A673 (cell line): Measurements from ENCODE around the gene GRIP1. TPM values are rescaled to one million over a fixed set of nuclear protein-coding genes. Genes with fewer than 3 reads are reported as not detected.

Experiments used
- BruUV-seq: library from RNA; stranded (reverse); fragments of 400-500 nt; replicated peaks from 2 replicates; lab custom pipeline; 2021; lab: Mats Ljungman, UMichigan
- CTCF ChIA-PET: fragments of 300-600 bp; sonication (Branson Sonifier 250); formaldehyde crosslinking; loops from one replicate; lab custom pipeline; 2022; ENCODE audit warnings: antibody characterized with exemption; lab: Charles Lee
- POLR2A ChIA-PET: fragments of 300-600 bp; sonication (Branson Sonifier 250); formaldehyde crosslinking; loops from one replicate; lab custom pipeline; 2022; ENCODE audit warnings: antibody characterized with exemption; ENCODE audit not compliant: low non-redundant PET; lab: Charles Lee
- DNase-seq: peaks from one replicate; pipeline ENCODE4 v3.0.0-alpha.2; 2015; ENCODE audit warnings: low spot score
- H3K27ac ChIP-seq: fragments of 200-600 bp; sonication (generic); 2 replicates; pipeline ENCODE4 v1.5.1; 2016; ENCODE audit warnings: mixed run types, low read depth, mild to moderate bottlenecking, mixed read lengths, antibody characterized with exemption, low read length; ENCODE audit not compliant: poor library complexity, severe bottlenecking
- H3K27me3 ChIP-seq: fragments of 200-600 bp; sonication (generic); replicated peaks from 2 replicates; pipeline ENCODE4 v1.6.1; 2017; ENCODE audit warnings: mixed run types, low read depth, mild to moderate bottlenecking, mixed read lengths, antibody characterized with exemption, low read length; ENCODE audit not compliant: insufficient read depth, poor library complexity
- H3K36me3 ChIP-seq: fragments of 200-600 bp; sonication (generic); 2 replicates; pipeline ENCODE4 v1.6.1; 2016; ENCODE audit warnings: mixed run types, mild to moderate bottlenecking, mixed read lengths, antibody characterized with exemption, low read length; ENCODE audit not compliant: insufficient read depth, poor library complexity, severe bottlenecking
- H3K4me1 ChIP-seq: fragments of 200-600 bp; sonication (generic); 2 replicates; pipeline ENCODE4 v1.6.1; 2017; ENCODE audit warnings: mixed run types, mild to moderate bottlenecking, mixed read lengths, antibody characterized with exemption, low read length; ENCODE audit not compliant: insufficient read depth, poor library complexity, severe bottlenecking
- H3K4me3 ChIP-seq: fragments of 200-600 bp; sonication (generic); 2 replicates; pipeline ENCODE4 v1.5.1; 2016; ENCODE audit warnings: low read depth, mixed run types, mild to moderate bottlenecking, mixed read lengths, low read length; ENCODE audit not compliant: poor library complexity, severe bottlenecking
- H3K9me3 ChIP-seq: fragments of 200-600 bp; sonication (generic); 2 replicates; pipeline ENCODE4 v1.6.1; 2016; ENCODE audit warnings: mixed run types, low read depth, mild to moderate bottlenecking, mixed read lengths, antibody characterized with exemption, low read length; ENCODE audit not compliant: poor library complexity, severe bottlenecking
- EZH2 ChIP-seq: fragments of 200-600 bp; sonication (generic); IDR thresholded peaks from 2 replicates; pipeline ENCODE4 v1.6.1; 2017; ENCODE audit warnings: borderline replicate concordance, low read depth, mild to moderate bottlenecking, mixed read lengths, antibody characterized with exemption, low read length; ENCODE audit not compliant: poor library complexity, severe bottlenecking
- intact Hi-C: fragments of 100-400 bp; cut with micrococcal nuclease; formaldehyde crosslinking; loops from one replicate; pipeline ENCODE4 v1.10.0; 2022; ENCODE audit not compliant: unreplicated experiment
- total RNA-seq: library from RNA; stranded (reverse); gene quantifications from 2 replicates; pipeline ENCODE4 v1.2.3, GENCODE V29; 2021
- TF ChIP-seq, protein P1 (sequence below): fragments of 300-800, 200-600 bp; sonication (generic); conservative IDR thresholded peaks from 2 replicates; pipeline ENCODE4 v1.5.1; 2017; ENCODE audit warnings: low read depth, mild to moderate bottlenecking, antibody characterized with exemption, low read length, moderate library complexity, mixed read lengths

GRIP1 gene
- total RNA-seq, 1 experiment from 2014 or later, result 3.6 TPM

DNA sequence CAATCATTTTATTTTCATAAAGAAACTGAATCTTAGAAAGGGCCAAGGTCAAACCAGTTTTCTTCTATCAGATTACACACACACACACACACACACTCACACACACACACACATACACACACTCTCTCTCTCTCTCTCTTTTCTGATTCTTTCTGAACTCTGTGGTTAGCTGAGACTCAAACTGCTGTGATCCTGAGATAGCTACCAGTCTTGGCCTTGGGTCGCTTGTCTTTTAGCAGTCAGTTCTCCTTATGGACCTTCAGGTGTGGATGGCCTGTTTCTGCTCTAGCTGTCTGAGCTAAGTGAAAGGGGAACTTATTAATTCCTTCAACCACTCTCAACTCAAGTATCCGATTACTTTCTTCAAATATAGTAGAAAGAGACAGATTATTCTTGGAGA, 145.1 kb downstream of the GRIP1 start:
- Histone ChIP-seq H3K9me3 (no peaks in the 10 kb centered on the region), H3K4me3 (no peak overlapping the region), H3K36me3 (no peaks in the 10 kb centered on the region), H3K27me3 (peaks cover 5% of the 10 kb centered on the region), H3K4me1 (no peaks in the 10 kb centered on the region), H3K27ac (no peak overlapping the region)
- intact Hi-C loops, result no loop called here
- BruUV-seq, result no TSS peak
- TF ChIP-seq, protein P1, sequence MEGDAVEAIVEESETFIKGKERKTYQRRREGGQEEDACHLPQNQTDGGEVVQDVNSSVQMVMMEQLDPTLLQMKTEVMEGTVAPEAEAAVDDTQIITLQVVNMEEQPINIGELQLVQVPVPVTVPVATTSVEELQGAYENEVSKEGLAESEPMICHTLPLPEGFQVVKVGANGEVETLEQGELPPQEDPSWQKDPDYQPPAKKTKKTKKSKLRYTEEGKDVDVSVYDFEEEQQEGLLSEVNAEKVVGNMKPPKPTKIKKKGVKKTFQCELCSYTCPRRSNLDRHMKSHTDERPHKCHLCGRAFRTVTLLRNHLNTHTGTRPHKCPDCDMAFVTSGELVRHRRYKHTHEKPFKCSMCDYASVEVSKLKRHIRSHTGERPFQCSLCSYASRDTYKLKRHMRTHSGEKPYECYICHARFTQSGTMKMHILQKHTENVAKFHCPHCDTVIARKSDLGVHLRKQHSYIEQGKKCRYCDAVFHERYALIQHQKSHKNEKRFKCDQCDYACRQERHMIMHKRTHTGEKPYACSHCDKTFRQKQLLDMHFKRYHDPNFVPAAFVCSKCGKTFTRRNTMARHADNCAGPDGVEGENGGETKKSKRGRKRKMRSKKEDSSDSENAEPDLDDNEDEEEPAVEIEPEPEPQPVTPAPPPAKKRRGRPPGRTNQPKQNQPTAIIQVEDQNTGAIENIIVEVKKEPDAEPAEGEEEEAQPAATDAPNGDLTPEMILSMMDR, result no peak
- TF ChIP-seq EZH2, result no peak
- DNase-seq, result no peak
- POLR2A ChIA-PET, result no interaction called here
- CTCF ChIA-PET, result no interaction called here

DNA sequence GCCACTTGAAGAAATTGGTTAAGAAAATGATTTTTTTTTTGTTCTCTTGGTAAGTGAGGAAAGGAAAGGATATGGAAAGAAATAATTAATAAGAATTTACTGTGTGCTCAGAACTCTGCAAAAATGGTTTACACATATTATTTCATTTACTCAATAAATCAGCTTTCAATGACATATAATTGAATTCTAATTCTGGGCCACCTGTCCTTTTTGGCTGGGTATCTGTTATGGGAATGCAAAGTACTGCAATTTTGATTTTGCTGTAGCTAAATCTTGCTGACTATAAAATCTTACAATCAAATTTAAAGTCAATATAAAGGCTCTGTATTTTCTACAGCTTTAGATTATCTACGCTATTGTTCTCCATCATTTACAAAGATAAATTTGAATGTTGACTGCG, 147.1 kb downstream of the GRIP1 start:
- H3K27ac ChIP-seq, result no peak overlapping the region
- H3K27me3 ChIP-seq, result peaks cover 5% of the 10 kb centered on the region
- H3K4me1 ChIP-seq, result no peaks in the 10 kb centered on the region
- DNase-seq, result no peak
- POLR2A ChIA-PET, result no interaction called here
- H3K36me3 ChIP-seq, result no peaks in the 10 kb centered on the region
- H3K9me3 ChIP-seq, result no peaks in the 10 kb centered on the region
- H3K4me3 ChIP-seq, result no peak overlapping the region
- intact Hi-C loops, result no loop called here
- CTCF ChIA-PET, result no interaction called here
- no TSS peak for BruUV-seq
- TF ChIP-seq EZH2, result no peak
- TF ChIP-seq, protein P1, result no peak

DNA sequence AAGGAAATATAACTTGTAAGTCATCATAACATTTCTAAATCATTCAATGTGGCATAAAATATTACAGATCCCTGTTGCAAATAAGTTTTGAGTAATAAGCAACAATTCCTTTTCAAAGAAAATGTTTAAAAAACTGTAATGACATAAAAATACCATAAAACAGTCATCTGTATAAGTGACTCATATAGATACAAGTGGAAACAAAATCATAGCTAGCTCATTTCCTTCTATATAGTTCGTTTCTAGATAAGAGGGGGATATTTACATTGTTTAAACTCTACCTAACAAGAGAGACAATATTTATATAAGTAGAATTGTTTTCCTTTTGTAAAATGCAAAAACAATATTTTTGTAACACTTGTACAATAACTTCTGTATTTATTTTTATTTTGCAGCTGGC, 148.9 kb downstream of the GRIP1 start:
- Histone ChIP-seq H3K27ac (no peak overlapping the region), H3K9me3 (no peaks in the 10 kb centered on the region), H3K4me1 (no peaks in the 10 kb centered on the region), H3K27me3 (peaks cover 5% of the 10 kb centered on the region), H3K4me3 (no peak overlapping the region), H3K36me3 (no peaks in the 10 kb centered on the region)
- intact Hi-C loops, result no loop called here
- DNase-seq, result no peak
- no TSS peak for BruUV-seq
- no peak for TF ChIP-seq EZH2
- TF ChIP-seq, protein P1, result no peak
- CTCF ChIA-PET, result no interaction called here
- POLR2A ChIA-PET, result no interaction called here
